Measurements from ENCODE around the gene KPNB1.

KPNB1 gene

GRCh38 chr17:47730681-47731080 is 81.0 kb downstream of the KPNB1 start:
- Mint-ChIP-seq H3K9me3 (peaks cover 2% of the 10 kb centered on the region), H3K4me3 (no peak overlapping the region), H3K27me3 (ENCODE audit: low read depth) (peaks cover 89% of the 10 kb centered on the region), H3K36me3 (ENCODE audit: low read depth) (no peaks in the 10 kb centered on the region), H3K27ac (no peak overlapping the region), H3K4me1 (peaks cover 16% of the 10 kb centered on the region)
- no peak for TF ChIP-seq CTCF (IDR thresholded peaks at IDR 0.05; ENCODE audit: unreplicated experiment in 3 of 3)

GRCh38 chr17:47731396-47731795 is 81.7 kb downstream of the KPNB1 start:
- H3K4me1 Mint-ChIP-seq: peaks cover 14% of the 10 kb centered on the region
- H3K4me3 Mint-ChIP-seq: no peak overlapping the region
- TF ChIP-seq CTCF (IDR thresholded peaks at IDR 0.05; ENCODE audit: unreplicated experiment in 3 of 3): no peak
- H3K27ac Mint-ChIP-seq: no peak overlapping the region
- peaks cover 2% of the 10 kb centered on the region for H3K9me3 Mint-ChIP-seq
- no peaks in the 10 kb centered on the region for H3K36me3 Mint-ChIP-seq (ENCODE audit: low read depth)
- peaks cover 93% of the 10 kb centered on the region for H3K27me3 Mint-ChIP-seq (ENCODE audit: low read depth)

DNA sequence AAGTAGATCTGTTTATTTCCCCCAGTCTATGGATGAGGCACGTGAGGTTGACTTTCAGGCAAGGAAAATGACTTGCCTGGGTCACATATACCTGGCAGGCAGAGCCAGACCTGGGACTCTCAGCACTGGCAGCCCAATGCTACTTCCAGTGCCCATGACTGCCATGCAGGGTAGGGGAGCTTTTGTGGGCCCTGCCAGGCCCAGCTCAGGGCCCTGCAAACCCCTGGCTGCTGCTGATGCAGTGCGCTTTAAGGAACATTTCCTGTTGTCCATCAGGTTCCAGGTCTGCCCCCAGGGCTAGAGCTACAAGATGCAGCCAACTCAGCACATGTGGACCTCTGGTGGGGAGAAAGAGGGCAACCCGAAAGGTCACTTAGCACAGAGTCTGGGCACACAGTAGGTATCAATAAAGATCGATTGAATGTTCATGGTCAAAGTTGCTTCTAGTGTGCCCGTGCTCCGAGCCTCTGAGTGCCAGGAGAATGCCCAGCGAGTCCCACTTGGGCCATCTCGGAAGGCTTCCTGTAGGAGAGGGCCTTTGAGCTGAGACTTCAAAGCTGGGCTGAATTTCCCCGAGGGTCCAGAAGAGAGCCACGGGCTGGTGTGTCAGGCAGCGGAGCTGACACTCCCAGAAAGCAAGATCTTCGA is 82.8 kb downstream of the KPNB1 start:
- Mint-ChIP-seq H3K36me3 (ENCODE audit: low read depth) (no peaks in the 10 kb centered on the region), H3K27ac (no peak overlapping the region), H3K4me1 (peaks cover 5% of the 10 kb centered on the region), H3K27me3 (ENCODE audit: low read depth) (peaks cover 92% of the 10 kb centered on the region), H3K9me3 (peaks cover 2% of the 10 kb centered on the region), H3K4me3 (peak overlapping the region; percentile 59 to 75 (median 74))
- TF ChIP-seq CTCF (IDR thresholded peaks at IDR 0.05; ENCODE audit: unreplicated experiment in 3 of 3): no peak

GRCh38 chr17:47733047-47733673 is 83.4 kb downstream of the KPNB1 start, which contains the start of gene TBX21:
Gene TBX21 (plus strand): TSS chr17:47733236. CDS start chr17:47733455, 219 bp downstream.
- Mint-ChIP-seq H3K36me3 (ENCODE audit: low read depth) (no peaks in the 10 kb centered on the region), H3K4me3 (peak within 1 kb of the TSS; percentile 75 to 78 (median 78)), H3K4me1 (peaks cover 5% of the 10 kb centered on the region), H3K9me3 (peaks cover 2% of the 10 kb centered on the region), H3K27ac (no peak within 1 kb of the TSS), H3K27me3 (ENCODE audit: low read depth) (peaks cover 86% of the 10 kb centered on the region)
- peak in 1 of 3 experiments; percentile 36 for TF ChIP-seq CTCF (IDR thresholded peaks at IDR 0.05; ENCODE audit: unreplicated experiment in 3 of 3)

- Mint-ChIP-seq H3K4me3 (peak overlapping the region; percentile 71 to 78 (median 78)), H3K36me3 (ENCODE audit: low read depth) (no peaks in the 10 kb centered on the region), H3K4me1 (peaks cover 5% of the 10 kb centered on the region), H3K27me3 (ENCODE audit: low read depth) (peaks cover 81% of the 10 kb centered on the region), H3K9me3 (peaks cover 2% of the 10 kb centered on the region), H3K27ac (no peak overlapping the region)
- no peak for TF ChIP-seq CTCF (IDR thresholded peaks at IDR 0.05; ENCODE audit: unreplicated experiment in 3 of 3)
These were observed 84.1 kb downstream of the KPNB1 start for GRCh38 chr17:47733674-47734410.
